Esophagus muscularis mucosa (tissue), 4 donors: ENCODE measurements around the gene ZBED2. TPM values are rescaled to one million over a fixed set of nuclear protein-coding genes. Genes with fewer than 3 reads are reported as not detected.

Source experiments
- DNase-seq: peaks from one replicate; pipeline ENCODE4 v3.0.0-alpha.2; 2017; ENCODE audit errors: extremely low spot score
- H3K27ac ChIP-seq, 4 donors: fragments of 200-600 bp; sonication (generic); replicated peaks in 1 of 4; 1 replicate in 3 of 4; 2 replicates in 1 of 4; pipeline ENCODE4 v1.5.1; 2016 to 2019; ENCODE audit warnings: mild to moderate bottlenecking in 1 of 4
- H3K27me3 ChIP-seq, 4 donors: fragments of 200-600 bp; sonication (generic); one replicate each; pipeline versions ENCODE4 v1.5.1 to v1.6.0; 2016 to 2019
- H3K36me3 ChIP-seq, 4 donors: fragments of 200-600 bp; sonication (generic); one replicate each; pipeline ENCODE4 v1.5.1; 2016 to 2019
- H3K4me1 ChIP-seq, 4 donors: fragments of 200-600 bp; sonication (generic); one replicate each; pipeline ENCODE4 v1.5.1; 2016 to 2019
- H3K4me3 ChIP-seq, 4 donors: fragments of 200-600 bp; sonication (generic); 1 replicate in 2 of 4; 2 replicates in 2 of 4; pipeline ENCODE4 v1.5.1; 2016 to 2019; ENCODE audit warnings: mild to moderate bottlenecking in 4 of 4, moderate library complexity in 1 of 4
- H3K9me3 ChIP-seq, 4 donors: fragments of 200-600 bp; sonication (generic); 1 replicate in 3 of 4; 2 replicates in 1 of 4; pipeline ENCODE4 v1.5.1; 2016 to 2019
- CTCF ChIP-seq, 3 experiments: fragments of 200-600 bp in 2 of 3; fragments of 450-650 bp in 1 of 3; sonication (generic) in 2 of 3; IDR thresholded peaks; one replicate each; pipeline ENCODE4 v1.5.1; 2017 to 2019; ENCODE audit warnings: antibody characterized with exemption in 3 of 3, mild to moderate bottlenecking in 2 of 3, moderate library complexity in 1 of 3
- EP300 ChIP-seq: sonication (generic); formaldehyde crosslinking; IDR thresholded peaks from one replicate; pipeline ENCODE4 v1.6.1; 2017; ENCODE audit warnings: antibody characterized with exemption
- POLR2A ChIP-seq: fragments of 450-650 bp; IDR thresholded peaks from one replicate; pipeline ENCODE4 v1.6.1; 2017; ENCODE audit warnings: antibody characterized with exemption, moderate library complexity, mild to moderate bottlenecking, low read depth
- POLR2AphosphoS5 ChIP-seq, 2 donors: sonication (generic); formaldehyde crosslinking; IDR thresholded peaks; one replicate each; pipeline ENCODE4 v1.6.1; 2017; ENCODE audit warnings: antibody characterized with exemption in 2 of 2
- WGBS: methylation state at CpG from one replicate; pipeline ENCODE4 v1.1.5; 2018; 5-methylcytosine and 5-hydroxymethylcytosine counted together
- intact Hi-C: fragments of 100-400 bp; cut with DNase I; formaldehyde crosslinking; loops from one replicate; pipeline ENCODE4 v1.15.1; 2023
- total RNA-seq, 4 donors: library from RNA; depleted of rRNA; stranded (reverse); fragments of >200 nt; gene quantifications; one replicate each; pipeline versions ENCODE4 v1.1.0 to v1.2.1, GENCODE V29; 2016

The ZBED2 gene
- total RNA-seq, 4 donors from 2014 or later, result 0.13 TPM; not detected in 3

DNA sequence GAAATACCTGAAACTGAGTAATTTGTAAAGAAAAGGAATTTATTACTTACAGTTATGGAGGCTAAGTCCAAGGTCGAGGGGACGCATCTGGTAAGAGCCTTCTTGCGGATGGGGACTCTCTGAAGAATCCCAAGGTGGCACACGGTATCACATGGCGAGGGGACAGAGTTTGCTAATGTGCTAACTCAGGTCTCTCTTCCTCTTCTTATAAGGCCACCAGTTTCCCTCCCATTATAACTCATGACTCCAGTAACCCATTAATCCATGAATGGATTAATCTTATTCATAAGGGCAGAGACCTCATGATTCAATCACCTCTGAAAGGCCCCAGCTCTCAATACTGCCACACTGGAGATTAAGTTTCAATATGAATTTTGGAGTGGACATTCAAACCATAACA lies 15.7 kb downstream of the ZBED2 start:
- no peak overlapping the region for H3K27ac ChIP-seq
- TF ChIP-seq CTCF (IDR thresholded peaks at IDR 0.05) (no peak), POLR2A (no peak), POLR2AphosphoS5 (IDR thresholded peaks at IDR 0.05) (no peak), EP300 (no peak)
- H3K27me3 ChIP-seq, result no peaks in the 10 kb centered on the region
- H3K36me3 ChIP-seq, result no peaks in the 10 kb centered on the region
- intact Hi-C loops, result no loop called here
- DNase-seq, result no peak
- 95% methylated on average over 5 of the region's 5 CpGs for WGBS
- H3K4me3 ChIP-seq, result no peak overlapping the region
- no peaks in the 10 kb centered on the region for H3K4me1 ChIP-seq
- H3K9me3 ChIP-seq, result no peaks in the 10 kb centered on the region

DNA sequence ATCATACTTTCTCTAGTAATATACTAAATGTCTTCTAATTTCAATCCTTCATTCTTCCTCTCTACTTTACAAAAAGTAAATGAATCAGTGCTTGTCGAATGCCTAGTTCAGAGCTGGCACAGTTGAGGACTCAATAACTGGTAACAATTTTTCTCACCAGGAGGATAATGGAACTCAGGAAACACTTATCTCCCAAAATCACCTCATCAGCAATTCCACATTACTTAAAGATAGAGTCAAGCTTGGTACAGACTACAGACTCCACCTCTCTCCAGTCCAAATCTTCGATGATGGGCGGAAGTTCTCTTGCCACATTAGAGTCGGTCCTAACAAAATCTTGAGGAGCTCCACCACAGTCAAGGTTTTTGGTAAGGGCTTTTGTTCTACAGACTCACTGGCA lies 16.3 kb downstream of the ZBED2 start:
- intact Hi-C loops, result no loop called here
- 95% methylated on average over 4 of the region's 4 CpGs for WGBS
- no peak for TF ChIP-seq POLR2A
- TF ChIP-seq EP300, result no peak
- TF ChIP-seq CTCF (IDR thresholded peaks at IDR 0.05), result no peak
- no peak for TF ChIP-seq POLR2AphosphoS5 (IDR thresholded peaks at IDR 0.05)
- DNase-seq, result no peak
- Histone ChIP-seq H3K9me3 (no peaks in the 10 kb centered on the region), H3K36me3 (no peaks in the 10 kb centered on the region), H3K27me3 (no peaks in the 10 kb centered on the region), H3K4me3 (no peak overlapping the region), H3K4me1 (no peaks in the 10 kb centered on the region), H3K27ac (no peak overlapping the region)

DNA sequence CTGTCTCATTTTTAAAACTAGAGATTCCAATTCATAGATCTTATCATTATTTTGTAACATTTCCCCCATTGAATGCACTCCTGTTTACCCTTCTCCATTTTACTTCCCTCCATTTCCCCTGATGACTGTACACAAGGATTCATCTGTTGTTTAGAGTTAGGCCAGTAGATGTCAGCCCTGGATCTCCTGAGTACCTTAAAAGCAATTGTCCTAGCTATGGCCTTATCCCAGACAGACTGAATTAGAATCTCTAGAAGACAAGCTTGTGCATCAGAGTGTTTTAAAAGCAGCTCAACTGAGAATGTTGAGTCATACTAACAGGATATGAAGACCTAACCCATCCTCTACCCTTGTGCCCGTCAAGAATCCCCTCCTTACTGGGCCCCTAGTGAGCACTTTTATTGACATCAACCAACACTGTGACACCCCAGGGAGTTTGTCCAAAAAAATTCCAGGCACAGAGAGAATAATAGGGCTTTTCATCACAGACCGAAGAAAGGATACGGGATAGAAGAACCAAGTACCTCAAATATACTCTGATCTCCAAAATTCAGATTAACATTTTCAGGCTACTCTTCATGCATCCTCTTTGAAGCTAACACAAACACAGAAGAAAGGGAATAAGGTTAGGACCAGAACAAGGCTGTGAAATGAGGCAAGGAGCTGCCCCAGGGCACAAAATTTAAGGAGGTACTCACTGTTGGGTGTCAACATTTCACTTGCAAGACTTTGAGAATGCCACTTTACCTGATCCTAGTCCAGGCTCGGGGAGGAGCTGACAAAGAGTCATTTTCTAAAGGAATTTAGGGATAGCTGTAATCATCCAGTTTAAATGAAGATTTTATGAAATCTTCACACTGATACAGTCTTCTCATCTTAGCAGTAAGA lies 17.1 kb downstream of the ZBED2 start:
- DNase-seq, result no peak
- H3K27ac ChIP-seq, result no peak overlapping the region
- no peak for TF ChIP-seq EP300
- WGBS, result 83% methylated on average over 4 of the region's 4 CpGs
- intact Hi-C loops, result no loop called here
- H3K4me3 ChIP-seq, result no peak overlapping the region
- no peaks in the 10 kb centered on the region for H3K4me1 ChIP-seq
- no peaks in the 10 kb centered on the region for H3K9me3 ChIP-seq
- no peaks in the 10 kb centered on the region for H3K36me3 ChIP-seq
- no peaks in the 10 kb centered on the region for H3K27me3 ChIP-seq

DNA sequence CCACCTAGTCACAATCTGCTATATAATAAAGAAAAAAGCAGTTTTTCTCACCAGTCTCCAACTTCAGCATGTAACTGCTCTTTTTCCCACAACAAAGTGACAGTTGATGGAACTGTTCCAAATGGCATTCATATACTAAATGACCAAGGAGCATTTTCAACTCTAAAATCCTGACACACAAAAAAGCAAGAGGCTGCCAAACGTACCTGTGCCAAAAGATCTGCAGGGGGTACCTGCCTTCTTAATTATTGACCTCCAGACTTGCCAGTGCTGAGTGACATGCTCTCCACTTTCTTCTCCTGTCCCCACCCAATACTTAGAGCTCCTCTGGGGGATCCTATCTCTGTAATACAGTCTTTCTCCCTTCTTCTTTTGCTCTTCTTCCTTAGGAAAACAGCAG lies 18.0 kb downstream of the ZBED2 start:
- WGBS, result 71% methylated on average over 1 of the region's 1 CpG
- intact Hi-C loops, result no loop called here
- DNase-seq, result no peak
- Histone ChIP-seq H3K36me3 (no peaks in the 10 kb centered on the region), H3K4me3 (no peak overlapping the region), H3K9me3 (no peaks in the 10 kb centered on the region), H3K27me3 (no peaks in the 10 kb centered on the region), H3K27ac (no peak overlapping the region), H3K4me1 (no peaks in the 10 kb centered on the region)
- TF ChIP-seq POLR2AphosphoS5 (IDR thresholded peaks at IDR 0.05), result no peak
- TF ChIP-seq CTCF (IDR thresholded peaks at IDR 0.05), result no peak
- TF ChIP-seq POLR2A, result no peak
- TF ChIP-seq EP300, result no peak

GRCh38 chr3:111571907-111572460 lies 23.2 kb downstream of the ZBED2 start:
- H3K9me3 ChIP-seq, result no peaks in the 10 kb centered on the region
- no peaks in the 10 kb centered on the region for H3K36me3 ChIP-seq
- DNase-seq, result no peak
- intact Hi-C loops, result no loop called here
- TF ChIP-seq POLR2A, result no peak
- TF ChIP-seq CTCF (IDR thresholded peaks at IDR 0.05), result no peak
- no peak for TF ChIP-seq EP300
- TF ChIP-seq POLR2AphosphoS5 (IDR thresholded peaks at IDR 0.05), result no peak
- no peaks in the 10 kb centered on the region for H3K4me1 ChIP-seq
- H3K27ac ChIP-seq, result no peak overlapping the region
- 91% methylated on average over 6 of the region's 6 CpGs for WGBS
- no peaks in the 10 kb centered on the region for H3K27me3 ChIP-seq
- H3K4me3 ChIP-seq, result no peak overlapping the region
